C4-2B (cell line): Measurements from ENCODE around the gene RAD18.

Source experiments
- CTCF ChIP-seq: fragments of 450-650 bp; conservative IDR thresholded peaks from 2 replicates; pipeline ENCODE4 v1.5.1; 2017; ENCODE audit warnings: mild to moderate bottlenecking
- ZFX ChIP-seq: fragments of 450-650 bp; IDR thresholded peaks from 2 replicates; pipeline ENCODE4 v1.6.1; 2017

GRCh38 chr3:8867646-8868045 lies 95.6 kb downstream of the RAD18 start:
- no peak for TF ChIP-seq CTCF
- TF ChIP-seq ZFX: no peak
